WI38 (cell line): ENCODE results near the gene TRIM44.
"Not testable (repeated sequence)": the region's sequence is repeated elsewhere in the genome, so short reads cannot be mapped to it uniquely, and the experiment has no call there.

Experiments used
- H3K4me3 ChIP-seq: 2 replicates; pipeline ENCODE4 v1.5.1; 2011; ENCODE audit warnings: low read depth, mild to moderate bottlenecking, control low read depth, low read length
- TF ChIP-seq, protein P1 (sequence below): IDR thresholded peaks from 2 replicates; pipeline ENCODE4 v1.5.1; 2012; ENCODE audit warnings: low read depth, mild to moderate bottlenecking, control low read depth, low read length

The TRIM44 gene

DNA sequence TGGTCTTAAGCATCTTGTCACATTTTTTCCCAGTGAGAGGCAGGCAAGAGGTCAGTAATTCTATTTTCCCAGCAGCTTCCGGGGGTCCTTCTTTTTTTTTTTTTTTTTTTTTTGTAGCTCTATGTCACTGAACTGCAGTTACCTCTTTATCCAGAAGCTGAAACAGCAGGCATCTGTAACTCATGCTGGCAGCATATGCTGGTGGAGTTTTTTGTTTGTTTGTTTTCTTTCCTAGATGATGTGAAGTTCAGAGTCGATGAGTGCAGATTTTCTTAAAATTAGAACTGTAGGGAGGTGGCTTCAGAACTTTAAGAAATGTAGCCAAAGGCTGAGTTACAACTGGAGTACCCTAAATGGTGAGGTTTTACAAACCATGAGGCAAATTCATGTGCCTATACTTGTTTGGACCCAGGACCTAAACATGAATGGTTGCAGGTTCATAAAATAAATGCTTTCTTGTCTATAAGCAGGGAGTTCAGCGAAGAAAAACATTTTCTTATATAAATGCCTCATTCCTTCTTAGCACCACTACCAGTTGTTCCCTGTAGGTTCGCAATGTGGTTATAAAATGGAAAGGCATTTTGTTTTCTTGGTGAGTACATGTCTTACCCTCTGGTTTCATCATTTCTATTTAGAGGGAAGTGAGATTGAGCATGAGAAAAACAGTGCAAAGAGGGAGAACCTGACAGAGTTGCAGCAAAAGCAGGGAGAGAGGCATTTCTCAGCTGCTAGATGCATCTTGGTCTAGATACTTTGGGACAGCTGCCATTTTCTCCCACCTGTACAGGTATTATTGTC lies 84.0 kb downstream of the TRIM44 start:
- TF ChIP-seq, protein P1, sequence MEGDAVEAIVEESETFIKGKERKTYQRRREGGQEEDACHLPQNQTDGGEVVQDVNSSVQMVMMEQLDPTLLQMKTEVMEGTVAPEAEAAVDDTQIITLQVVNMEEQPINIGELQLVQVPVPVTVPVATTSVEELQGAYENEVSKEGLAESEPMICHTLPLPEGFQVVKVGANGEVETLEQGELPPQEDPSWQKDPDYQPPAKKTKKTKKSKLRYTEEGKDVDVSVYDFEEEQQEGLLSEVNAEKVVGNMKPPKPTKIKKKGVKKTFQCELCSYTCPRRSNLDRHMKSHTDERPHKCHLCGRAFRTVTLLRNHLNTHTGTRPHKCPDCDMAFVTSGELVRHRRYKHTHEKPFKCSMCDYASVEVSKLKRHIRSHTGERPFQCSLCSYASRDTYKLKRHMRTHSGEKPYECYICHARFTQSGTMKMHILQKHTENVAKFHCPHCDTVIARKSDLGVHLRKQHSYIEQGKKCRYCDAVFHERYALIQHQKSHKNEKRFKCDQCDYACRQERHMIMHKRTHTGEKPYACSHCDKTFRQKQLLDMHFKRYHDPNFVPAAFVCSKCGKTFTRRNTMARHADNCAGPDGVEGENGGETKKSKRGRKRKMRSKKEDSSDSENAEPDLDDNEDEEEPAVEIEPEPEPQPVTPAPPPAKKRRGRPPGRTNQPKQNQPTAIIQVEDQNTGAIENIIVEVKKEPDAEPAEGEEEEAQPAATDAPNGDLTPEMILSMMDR, result no peak
- no peak overlapping the region for H3K4me3 ChIP-seq

DNA sequence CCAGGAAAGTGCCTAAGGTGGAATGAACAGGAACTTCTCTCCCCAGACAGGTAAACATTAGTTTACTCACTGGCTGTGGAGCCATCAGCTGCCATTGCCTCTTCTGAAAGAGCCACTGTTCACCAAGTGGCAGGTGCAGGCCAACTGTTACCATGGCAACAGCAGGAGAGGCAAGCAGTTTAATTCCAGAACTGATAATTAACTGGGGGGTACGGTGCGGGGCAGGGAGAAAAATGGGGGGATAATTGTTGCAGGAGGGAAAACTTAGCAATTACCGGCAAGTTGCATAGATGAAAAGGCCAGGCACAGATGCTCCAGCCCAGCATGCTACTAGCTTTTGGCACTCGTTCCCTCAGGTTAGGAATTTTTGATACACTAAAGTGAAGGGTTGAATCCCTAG lies 85.1 kb downstream of the TRIM44 start:
- no peak overlapping the region for H3K4me3 ChIP-seq
- TF ChIP-seq, protein P1, result no peak

DNA sequence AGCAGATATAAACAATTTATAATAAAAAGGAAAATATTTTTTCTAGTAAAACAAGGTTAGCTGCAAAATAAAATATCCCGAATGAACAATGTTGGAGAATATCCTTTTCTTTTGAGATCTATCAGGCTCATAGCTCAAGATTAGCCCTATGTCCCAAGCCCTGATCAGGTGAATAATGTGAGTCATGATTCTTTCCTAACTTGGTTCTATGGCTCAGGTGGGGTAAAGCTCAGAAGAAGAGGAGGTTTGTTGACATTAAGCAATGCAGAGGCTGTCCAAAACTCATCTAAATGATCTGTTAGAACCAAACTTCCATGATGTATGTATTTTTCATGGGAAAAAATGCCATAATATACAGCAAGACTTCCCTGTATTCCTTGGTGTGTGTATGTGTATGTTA lies 86.1 kb downstream of the TRIM44 start:
- no peak overlapping the region for H3K4me3 ChIP-seq
- TF ChIP-seq, protein P1, result no peak

DNA sequence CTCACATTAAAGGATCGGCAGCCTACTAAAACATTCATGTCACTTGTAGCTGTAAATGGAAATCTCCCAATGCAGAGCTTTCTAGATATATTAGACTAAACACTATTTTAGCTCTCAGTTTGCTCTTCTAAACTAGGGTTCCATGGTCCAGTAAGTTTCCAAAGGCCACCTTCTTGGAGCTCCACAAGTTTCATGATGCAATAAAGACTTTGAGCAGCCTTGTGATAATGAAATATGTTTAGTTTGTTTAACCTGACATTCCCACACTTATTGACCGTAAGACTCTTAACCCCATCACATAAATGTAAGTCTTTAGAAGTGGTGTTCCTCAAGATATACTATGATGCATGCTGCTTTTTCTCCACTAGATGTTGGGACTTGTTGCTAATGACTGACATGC lies 87.7 kb downstream of the TRIM44 start:
- H3K4me3 ChIP-seq, result no peak overlapping the region
- TF ChIP-seq, protein P1, result no peak

DNA sequence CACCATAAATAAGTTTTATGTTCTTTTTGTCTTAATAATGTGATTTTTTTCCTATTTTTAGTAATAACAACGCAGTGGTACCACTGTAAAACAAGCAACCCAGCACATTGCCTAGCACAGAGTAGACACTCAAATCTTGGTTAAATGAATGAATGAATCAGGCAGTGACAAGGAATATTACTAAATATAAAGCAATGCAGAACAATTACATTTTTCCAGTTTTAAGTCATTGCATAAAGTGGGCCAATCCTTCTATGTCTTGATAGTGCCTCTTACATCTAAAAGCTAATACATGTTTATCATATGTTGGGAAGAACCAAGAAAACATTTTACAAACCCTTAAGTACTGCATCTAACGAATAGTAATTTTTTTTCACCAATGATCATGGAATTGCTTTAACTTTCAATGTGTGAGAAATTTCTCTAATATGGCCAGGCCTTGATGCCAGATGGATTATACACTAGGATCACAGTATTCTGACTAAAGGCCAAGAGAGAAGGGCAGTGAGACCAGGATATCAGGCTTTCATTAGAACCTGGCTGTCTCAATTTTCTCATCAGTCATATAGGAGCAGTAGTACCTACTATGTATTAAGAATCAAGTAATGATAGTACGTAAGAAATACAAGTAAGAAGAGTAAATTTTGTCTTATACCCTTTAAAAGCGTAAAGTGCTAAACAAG lies 88.5 kb downstream of the TRIM44 start:
- TF ChIP-seq, protein P1, result no peak

DNA sequence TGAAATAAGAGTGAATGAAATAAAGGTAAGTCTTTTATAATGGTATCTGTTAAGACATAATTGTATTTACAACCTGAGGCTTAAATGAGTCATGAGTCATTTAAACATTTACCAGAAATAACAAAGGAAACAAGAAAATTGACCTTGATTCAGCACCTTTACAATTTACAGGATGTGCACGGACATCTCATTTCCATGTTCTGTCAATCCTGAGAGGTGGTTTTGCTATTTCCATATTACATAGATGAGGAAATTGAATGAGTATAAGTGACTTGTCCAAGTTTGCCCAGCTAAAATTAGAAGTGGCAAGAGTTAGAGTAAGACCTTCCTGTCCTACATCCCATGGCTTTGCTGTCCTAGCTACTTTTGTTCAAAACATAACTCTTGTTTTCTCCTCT lies 89.1 kb downstream of the TRIM44 start:
- TF ChIP-seq, protein P1, result no peak
- no peak overlapping the region for H3K4me3 ChIP-seq

More for the DNA sequence above, 88.5 kb downstream of the TRIM44 start:
- no peak overlapping the region for H3K4me3 ChIP-seq

DNA sequence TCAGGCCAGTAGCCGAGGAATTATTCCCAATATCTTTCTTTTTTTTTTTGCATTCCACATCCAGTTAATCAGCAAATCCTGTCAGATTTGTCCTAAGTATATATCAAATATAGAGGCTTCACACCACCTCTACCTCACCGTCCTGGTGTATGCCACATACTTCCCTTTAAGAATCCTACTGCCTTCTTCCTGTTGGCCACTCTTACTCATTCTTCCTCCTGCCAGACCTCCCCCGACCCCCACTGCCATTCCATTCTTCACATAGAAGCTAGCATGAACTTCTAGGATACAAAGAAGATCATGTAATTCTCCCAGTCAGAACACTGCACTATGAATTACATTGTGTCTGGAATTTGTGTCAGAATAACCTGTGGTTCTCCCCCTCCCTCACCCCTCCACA lies 89.5 kb downstream of the TRIM44 start:
- no peak overlapping the region for H3K4me3 ChIP-seq
- TF ChIP-seq, protein P1, result no peak

DNA sequence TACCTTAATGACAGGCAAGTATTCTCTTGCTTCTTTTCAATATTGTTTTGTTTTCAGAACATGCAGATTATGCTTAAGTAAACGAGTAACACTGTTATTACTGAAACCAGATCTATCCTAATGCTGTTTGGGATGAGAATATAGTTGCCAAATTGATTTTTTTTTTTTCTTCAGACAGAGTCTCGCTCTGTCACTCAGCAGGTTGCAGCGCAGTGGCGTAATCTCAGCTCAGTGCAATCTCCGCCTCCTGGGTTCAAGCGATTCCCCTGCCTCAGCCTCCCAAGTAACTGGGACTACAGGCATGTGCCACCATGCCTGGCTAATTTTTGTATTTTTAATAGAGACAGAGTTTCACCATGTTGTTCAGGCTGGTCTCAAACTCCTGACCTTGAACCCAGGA lies 91.0 kb downstream of the TRIM44 start:
- H3K4me3 ChIP-seq, result not testable (repeated sequence)

DNA sequence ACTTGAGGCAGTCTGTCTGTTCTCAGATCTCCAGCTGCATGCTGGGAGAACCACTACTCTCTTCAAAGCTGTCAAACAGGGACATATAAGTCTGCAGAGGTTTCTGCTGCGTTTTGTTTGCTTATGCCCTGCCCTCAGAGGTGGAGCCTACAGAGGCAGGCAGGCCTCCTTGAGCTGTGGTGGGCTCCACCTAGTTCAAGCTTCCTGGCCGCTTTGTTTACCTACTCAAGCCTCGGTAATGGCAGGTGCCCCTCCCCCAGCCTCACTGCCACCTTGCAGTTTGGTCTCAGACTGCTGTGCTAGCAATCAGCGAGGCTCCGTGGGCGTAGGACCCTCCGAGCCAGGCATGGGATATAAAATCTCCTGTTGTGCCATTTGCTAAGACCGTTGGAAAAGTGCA lies 97.4 kb downstream of the TRIM44 start:
- not testable (repeated sequence) for H3K4me3 ChIP-seq
